Activated CD4-positive, CD25-positive, alpha-beta regulatory T cell treated with anti-CD3 and anti-CD28 coated beads, Interleukin-2, amount 50 U/mL, for 16 hours (primary cell): ENCODE data around the gene ZNF230.
A peak's percentile ranks its signal among the peaks of the same experiment; 100 is the strongest.

Experiments used
- DNase-seq: peaks from one replicate; pipeline ENCODE4 v3.0.0-alpha.2; 2020; ENCODE audit warnings: low read depth, low spot score

The ZNF230 gene

DNA sequence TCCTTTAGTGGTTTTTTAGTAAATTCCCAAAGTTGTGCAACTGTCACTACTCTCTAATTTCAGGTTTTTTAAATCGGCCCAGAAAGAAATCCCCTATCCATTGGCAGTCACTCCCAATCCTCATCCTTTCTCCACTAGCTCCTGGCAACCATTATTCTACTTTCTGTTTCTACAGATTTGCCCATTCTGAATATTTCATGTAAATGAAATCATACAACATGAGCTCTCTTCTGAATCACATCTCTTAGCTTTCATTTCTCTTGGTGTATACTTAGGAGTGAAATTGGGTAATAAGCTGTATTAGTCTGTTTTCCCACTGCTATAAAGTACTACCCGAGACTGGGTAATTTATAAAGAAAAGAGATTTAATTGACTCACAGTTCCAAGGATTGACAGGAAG, 39.4 kb downstream of the ZNF230 start:
- DNase-seq: no peak

DNA sequence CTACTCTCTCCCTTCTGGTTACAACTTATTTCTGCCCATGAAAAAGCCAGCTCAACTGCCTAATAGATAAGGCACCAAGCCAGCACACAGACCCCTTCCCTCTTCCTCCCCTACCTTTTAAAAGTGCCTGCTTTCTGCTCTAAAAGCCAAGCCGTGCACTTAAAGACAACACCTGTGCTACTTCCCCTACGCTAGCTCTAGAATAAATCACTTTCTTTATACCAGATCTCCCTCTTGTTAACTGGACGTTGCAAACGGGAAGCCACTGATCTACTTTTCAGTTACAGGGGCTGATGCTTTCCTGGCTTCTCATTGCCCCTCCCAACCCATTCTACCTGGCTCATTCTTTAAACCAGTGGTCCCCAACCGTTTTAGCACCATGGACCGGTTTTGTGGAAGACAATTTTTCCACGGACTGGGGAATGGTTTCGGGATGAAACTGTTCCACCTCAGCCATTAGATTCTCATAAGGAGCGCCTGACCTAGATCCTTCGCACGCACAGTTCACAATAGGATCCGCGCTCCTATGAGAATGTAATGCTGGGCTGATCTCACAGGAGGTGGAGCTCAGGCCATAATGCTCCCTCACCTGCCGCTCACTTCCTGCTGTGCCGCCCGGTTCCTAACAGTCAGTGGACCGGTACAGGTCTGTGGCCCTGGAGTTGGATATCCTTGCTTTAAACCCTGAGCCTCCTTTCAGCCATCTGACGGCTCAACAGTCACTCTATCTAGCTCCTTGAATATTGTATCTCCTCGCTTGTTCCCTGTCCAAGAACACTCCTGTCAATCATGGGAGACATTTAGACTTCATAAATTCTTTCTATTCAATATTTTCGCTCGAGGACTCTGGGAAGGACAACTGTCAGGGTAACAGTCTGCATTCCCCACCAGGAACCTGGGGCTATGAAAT, 48.2 kb downstream of the ZNF230 start:
- no peak for DNase-seq

DNA sequence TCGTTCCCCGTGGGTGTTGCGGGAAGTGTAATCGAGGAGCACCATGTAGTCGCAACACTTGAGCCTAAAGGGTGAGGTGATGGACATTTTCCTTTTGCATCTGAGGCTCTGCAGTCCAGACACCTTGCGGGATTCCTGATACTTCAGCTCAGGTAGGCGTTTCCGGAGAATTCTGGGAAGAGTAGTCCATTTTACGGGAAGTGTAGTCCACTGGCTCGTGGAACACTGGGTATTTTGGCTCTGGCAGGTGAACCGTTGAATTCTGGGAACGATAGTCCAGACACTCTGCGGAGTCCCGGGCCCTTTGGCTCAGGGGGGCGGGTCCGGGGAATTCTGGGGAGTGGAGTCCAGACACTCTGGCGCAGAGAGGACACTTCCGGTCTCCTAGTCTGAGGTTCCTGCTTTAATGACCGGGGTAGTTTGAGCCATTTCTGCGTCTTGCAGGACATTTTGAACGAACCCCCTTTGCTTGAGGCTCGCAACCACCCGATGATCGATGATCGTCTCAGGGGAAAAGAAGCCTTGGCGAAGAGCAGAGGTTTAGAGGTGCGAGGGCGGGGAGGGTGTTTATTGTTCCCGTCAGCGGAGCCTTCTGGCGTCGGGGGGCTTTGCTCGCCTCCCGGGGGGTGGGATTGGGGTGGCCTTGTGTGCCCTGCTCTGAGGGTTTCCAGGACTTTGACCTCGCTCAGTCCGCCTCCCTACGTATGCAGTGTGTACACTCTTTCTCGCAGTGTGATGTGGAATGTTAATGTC, 49.1 kb downstream of the ZNF230 start, which contains the start of gene ZNF223:
ZNF223 (plus strand) TSS at position 387 of the 753 bp plus-strand sequence. CDS start 3,141 bp downstream, outside the sequence.
- DNase-seq: peak; percentile 24

DNA sequence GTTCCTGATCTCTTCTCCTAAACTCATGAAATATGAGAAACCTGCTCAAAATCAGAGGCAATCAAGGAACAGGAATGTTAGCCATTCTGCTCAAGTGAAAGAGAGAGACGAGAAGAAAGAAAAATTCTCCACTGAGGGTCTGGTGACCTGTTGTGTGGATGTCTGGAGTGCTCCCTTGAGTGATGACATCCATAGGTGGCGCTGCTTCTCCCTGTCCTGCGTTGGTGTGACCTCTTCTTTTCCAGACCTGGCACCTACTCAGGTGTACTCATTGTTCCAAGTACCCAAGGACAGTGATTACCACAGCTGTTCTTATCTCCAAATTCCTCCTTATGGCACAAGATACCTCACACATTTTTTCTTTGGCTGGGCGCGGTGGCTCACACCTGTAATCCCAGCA, 53.1 kb downstream of the ZNF230 start:
- DNase-seq: no peak

DNA sequence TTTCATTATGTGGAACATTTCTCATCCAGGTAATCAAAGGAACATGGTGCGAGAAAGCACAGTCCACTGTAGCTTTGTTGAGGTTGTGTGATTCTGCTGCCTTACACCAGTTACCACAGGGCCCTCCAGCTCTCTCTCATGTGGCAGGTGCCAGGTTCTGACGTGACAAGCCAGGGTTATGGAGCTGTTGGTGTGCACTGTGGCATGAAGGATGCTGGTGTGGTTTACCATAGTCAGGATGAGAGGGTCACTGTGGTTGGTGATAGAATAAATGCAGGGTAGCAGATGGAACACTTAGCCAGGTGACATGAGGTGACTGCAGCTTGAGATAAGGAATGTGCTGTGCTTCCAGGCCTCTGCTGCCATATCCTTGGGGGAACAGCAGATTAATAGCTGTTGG, 56.5 kb downstream of the ZNF230 start:
- DNase-seq: no peak

DNA sequence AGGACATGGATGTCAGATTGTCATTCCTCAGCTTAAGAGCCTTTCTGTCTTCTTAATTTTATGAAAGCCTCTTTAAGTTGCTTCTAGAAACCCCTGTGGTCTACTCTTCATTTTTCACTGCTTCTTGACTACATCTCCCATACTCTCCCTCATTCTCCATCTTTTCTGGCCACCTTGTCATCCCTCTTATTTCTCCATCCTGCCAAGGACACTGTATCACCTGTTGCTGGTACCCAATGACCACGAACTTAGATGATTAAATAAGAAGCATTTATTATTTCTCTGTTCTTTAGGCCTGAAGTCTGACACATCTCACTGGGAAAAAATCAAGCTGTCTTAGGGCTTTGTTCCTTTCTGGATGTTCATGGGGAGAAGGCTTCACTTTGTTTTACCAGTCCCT, 58.3 kb downstream of the ZNF230 start:
- no peak for DNase-seq
